CD4-positive, alpha-beta T cell (primary cell): ENCODE measurements around the gene DLG1. TPM values are rescaled to one million over a fixed set of nuclear protein-coding genes. Genes with fewer than 3 reads are reported as not detected.

ENCODE experiments used
- ATAC-seq: fragments of 200-7000 bp; cut with Tn5 transposase; one replicate; pipeline ENCODE4 v1.10.0; 2022; ENCODE audit warnings: mild to moderate bottlenecking; ENCODE audit not compliant: poor library complexity
- CTCF ChIA-PET: fragments of 350-600 bp; sonication (Branson Sonifier 250); formaldehyde crosslinking; loops from one replicate; lab custom pipeline; 2021; ENCODE audit warnings: antibody characterized with exemption, inconsistent platforms; lab: Charles Lee
- POLR2A ChIA-PET: fragments of 350-600 bp; sonication (Branson Sonifier 250); formaldehyde crosslinking; loops from one replicate; lab custom pipeline; 2021; ENCODE audit warnings: antibody characterized with exemption, inconsistent platforms; lab: Charles Lee
- DNase-seq, 14 experiments: peaks; one replicate each; pipeline ENCODE4 v3.0.0-alpha.2; 2013 to 2020; ENCODE audit warnings: mixed read lengths in 2 of 14
- H3K27ac ChIP-seq, 2 donors: one replicate each; pipeline versions ENCODE4 v1.5.1 to v1.7.0; 2013; ENCODE audit warnings: low read length in 2 of 2, low read depth in 1 of 2, mild to moderate bottlenecking in 1 of 2
- H3K27me3 ChIP-seq, 2 experiments: 1 replicate in 1 of 2; 2 replicates in 1 of 2; pipeline versions ENCODE4 v1.6.1 to v1.7.0; 2013; ENCODE audit warnings: low read length in 2 of 2, control low read depth in 1 of 2, mild to moderate bottlenecking in 1 of 2, moderate library complexity in 1 of 2; ENCODE audit not compliant: insufficient read depth in 2 of 2, control insufficient read depth in 1 of 2
- H3K36me3 ChIP-seq: one replicate; pipeline ENCODE4 v1.6.1; 2013; ENCODE audit warnings: low read length, control low read depth; ENCODE audit not compliant: insufficient read depth
- H3K4me1 ChIP-seq: one replicate; pipeline ENCODE4 v1.6.1; 2013; ENCODE audit warnings: low read length, control low read depth; ENCODE audit not compliant: insufficient read depth
- H3K4me3 ChIP-seq: one replicate; pipeline ENCODE4 v1.5.1; 2013; ENCODE audit warnings: mild to moderate bottlenecking, low read length, moderate library complexity
- H3K9me3 ChIP-seq, 2 experiments: 1 replicate in 1 of 2; 2 replicates in 1 of 2; pipeline versions ENCODE4 v1.6.1 to v1.7.0; 2013; ENCODE audit warnings: low read length in 2 of 2, mild to moderate bottlenecking in 2 of 2, control low read depth in 1 of 2, moderate library complexity in 1 of 2; ENCODE audit not compliant: control insufficient read depth in 1 of 2, insufficient read depth in 1 of 2
- H3K27ac Mint-ChIP-seq: one replicate; pipeline ENCODE4 v1.8.0; 2020; ENCODE audit warnings: mixed read lengths
- H3K27me3 Mint-ChIP-seq: one replicate; pipeline ENCODE4 v1.8.0; 2021; ENCODE audit warnings: mixed read lengths
- H3K36me3 Mint-ChIP-seq: one replicate; pipeline ENCODE4 v1.8.0; 2021; ENCODE audit warnings: low read depth, mixed read lengths
- H3K4me1 Mint-ChIP-seq: one replicate; pipeline ENCODE4 v1.8.0; 2021; ENCODE audit warnings: low read depth, mixed read lengths
- H3K4me3 Mint-ChIP-seq: one replicate; pipeline ENCODE4 v1.8.0; 2020; ENCODE audit warnings: mild to moderate bottlenecking, mixed read lengths
- H3K9me3 Mint-ChIP-seq: one replicate; pipeline ENCODE4 v1.8.0; 2020; ENCODE audit warnings: mixed read lengths
- intact Hi-C, 2 experiments: fragments of 100-400 bp; cut with DNase I in 1 of 2; cut with micrococcal nuclease in 1 of 2; formaldehyde crosslinking; loops; one replicate each; pipeline versions ENCODE4 v1.15.1 to v1.9.0; 2023 to 2025; cut with DNase I, micrococcal nuclease
- total RNA-seq, 174 experiments: library from RNA in 2 of 174; stranded (reverse) in 2 of 174; gene quantifications; one replicate each; pipeline ENCODE4 v1.2.3 and lab custom pipeline; 2021 to 2026
- TF ChIP-seq, protein P1 (sequence below): fragments of 200-600 bp; IDR thresholded peaks from one replicate; pipeline ENCODE4 v1.8.0; 2022; ENCODE audit warnings: antibody characterized with exemption, mild to moderate bottlenecking

The DLG1 gene
- total RNA-seq, 2 experiments from 2014 or later = 86.8 to 91.8 TPM

DNA sequence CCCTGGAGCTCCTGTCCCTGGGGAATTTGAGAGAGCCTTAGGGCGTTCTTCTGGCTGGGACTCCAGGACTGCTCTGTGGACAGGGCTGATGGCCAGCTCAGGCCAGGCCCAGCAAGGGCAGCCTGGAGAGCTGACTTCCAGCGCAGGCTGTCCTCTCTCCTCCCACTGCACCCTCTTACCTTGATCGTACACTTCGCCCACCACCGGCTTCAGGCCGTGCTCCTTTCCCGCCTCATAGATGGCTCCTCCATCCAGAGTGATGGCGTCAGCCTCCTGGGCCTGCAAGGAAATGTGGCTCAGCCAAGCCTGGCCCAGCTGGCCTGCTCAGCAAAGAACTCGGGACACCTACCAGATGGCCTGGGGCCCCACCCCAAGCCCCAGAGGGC lies 271.9 kb downstream of the DLG1 start:
- POLR2A ChIA-PET = no interaction called here
- intact Hi-C loops = no loop called here
- CTCF ChIA-PET = no interaction called here
- Mint-ChIP-seq H3K36me3 (no peaks in the 10 kb centered on the region), H3K27ac (no peak overlapping the region), H3K4me3 (no peak overlapping the region), H3K4me1 (no peaks in the 10 kb centered on the region), H3K27me3 (no peaks in the 10 kb centered on the region), H3K9me3 (no peaks in the 10 kb centered on the region)
- Histone ChIP-seq H3K4me3 (no peak overlapping the region), H3K4me1 (peaks cover 29% of the 10 kb centered on the region), H3K27ac (no peak overlapping the region), H3K36me3 (no peaks in the 10 kb centered on the region), H3K9me3 (no peaks in the 10 kb centered on the region), H3K27me3 (peaks cover 0 to 2% of the 10 kb centered on the region in 2 experiments)
- DNase-seq (no peak), ATAC-seq (no peak)
- TF ChIP-seq, protein P1, sequence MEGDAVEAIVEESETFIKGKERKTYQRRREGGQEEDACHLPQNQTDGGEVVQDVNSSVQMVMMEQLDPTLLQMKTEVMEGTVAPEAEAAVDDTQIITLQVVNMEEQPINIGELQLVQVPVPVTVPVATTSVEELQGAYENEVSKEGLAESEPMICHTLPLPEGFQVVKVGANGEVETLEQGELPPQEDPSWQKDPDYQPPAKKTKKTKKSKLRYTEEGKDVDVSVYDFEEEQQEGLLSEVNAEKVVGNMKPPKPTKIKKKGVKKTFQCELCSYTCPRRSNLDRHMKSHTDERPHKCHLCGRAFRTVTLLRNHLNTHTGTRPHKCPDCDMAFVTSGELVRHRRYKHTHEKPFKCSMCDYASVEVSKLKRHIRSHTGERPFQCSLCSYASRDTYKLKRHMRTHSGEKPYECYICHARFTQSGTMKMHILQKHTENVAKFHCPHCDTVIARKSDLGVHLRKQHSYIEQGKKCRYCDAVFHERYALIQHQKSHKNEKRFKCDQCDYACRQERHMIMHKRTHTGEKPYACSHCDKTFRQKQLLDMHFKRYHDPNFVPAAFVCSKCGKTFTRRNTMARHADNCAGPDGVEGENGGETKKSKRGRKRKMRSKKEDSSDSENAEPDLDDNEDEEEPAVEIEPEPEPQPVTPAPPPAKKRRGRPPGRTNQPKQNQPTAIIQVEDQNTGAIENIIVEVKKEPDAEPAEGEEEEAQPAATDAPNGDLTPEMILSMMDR = no peak

DNA sequence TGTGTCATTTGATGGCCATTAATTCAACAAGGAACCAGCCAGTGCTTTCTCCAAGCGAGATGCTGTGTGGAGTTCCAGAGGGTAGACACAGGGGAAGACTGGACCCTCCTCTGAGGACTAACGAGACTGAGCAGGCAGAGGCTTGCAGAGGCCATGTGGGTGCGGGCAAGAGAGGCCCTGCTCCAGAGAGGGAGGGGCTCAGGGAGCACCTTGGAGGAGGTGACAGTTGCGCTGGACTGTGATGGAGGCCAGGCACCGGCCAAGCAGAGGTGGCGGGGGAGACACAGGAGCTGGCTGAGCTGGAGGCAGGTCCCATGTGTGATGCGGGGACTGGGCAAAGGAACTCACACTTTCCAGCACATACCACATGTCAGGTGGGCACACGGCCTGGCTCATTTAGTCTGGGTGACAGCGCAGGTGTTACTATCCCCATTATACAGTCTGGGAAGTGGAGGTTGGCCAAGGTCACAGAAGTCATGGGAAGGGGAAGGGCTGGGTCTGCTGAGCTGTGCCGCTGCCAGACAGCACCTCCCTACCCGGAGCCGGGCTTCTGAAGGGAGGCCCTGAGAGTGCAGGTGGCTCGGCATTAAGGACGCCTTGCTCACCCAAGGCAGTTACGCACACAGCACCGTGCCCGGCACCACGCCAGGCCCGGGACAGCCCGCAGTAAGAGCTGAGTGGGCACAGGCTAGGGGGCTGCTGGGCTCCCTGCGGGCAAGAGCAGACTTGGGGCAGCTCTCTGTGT lies 272.5 kb downstream of the DLG1 start:
- peaks cover 26% of the 10 kb centered on the region for H3K4me1 ChIP-seq
- POLR2A ChIA-PET = no interaction called here
- no peak for DNase-seq
- no peak overlapping the region for H3K4me3 Mint-ChIP-seq
- H3K27me3 Mint-ChIP-seq = no peaks in the 10 kb centered on the region
- H3K9me3 ChIP-seq = no peaks in the 10 kb centered on the region
- no peaks in the 10 kb centered on the region for H3K4me1 Mint-ChIP-seq
- no peaks in the 10 kb centered on the region for H3K9me3 Mint-ChIP-seq
- TF ChIP-seq, protein P1 = no peak
- H3K27me3 ChIP-seq = peaks cover 0 to 2% of the 10 kb centered on the region in 2 experiments
- intact Hi-C loops = no loop called here
- ATAC-seq = no peak
- no peaks in the 10 kb centered on the region for H3K36me3 ChIP-seq
- H3K36me3 Mint-ChIP-seq = no peaks in the 10 kb centered on the region
- CTCF ChIA-PET = no interaction called here
- no peak overlapping the region for H3K4me3 ChIP-seq
- H3K27ac Mint-ChIP-seq = no peak overlapping the region
- H3K27ac ChIP-seq = no peak overlapping the region

DNA sequence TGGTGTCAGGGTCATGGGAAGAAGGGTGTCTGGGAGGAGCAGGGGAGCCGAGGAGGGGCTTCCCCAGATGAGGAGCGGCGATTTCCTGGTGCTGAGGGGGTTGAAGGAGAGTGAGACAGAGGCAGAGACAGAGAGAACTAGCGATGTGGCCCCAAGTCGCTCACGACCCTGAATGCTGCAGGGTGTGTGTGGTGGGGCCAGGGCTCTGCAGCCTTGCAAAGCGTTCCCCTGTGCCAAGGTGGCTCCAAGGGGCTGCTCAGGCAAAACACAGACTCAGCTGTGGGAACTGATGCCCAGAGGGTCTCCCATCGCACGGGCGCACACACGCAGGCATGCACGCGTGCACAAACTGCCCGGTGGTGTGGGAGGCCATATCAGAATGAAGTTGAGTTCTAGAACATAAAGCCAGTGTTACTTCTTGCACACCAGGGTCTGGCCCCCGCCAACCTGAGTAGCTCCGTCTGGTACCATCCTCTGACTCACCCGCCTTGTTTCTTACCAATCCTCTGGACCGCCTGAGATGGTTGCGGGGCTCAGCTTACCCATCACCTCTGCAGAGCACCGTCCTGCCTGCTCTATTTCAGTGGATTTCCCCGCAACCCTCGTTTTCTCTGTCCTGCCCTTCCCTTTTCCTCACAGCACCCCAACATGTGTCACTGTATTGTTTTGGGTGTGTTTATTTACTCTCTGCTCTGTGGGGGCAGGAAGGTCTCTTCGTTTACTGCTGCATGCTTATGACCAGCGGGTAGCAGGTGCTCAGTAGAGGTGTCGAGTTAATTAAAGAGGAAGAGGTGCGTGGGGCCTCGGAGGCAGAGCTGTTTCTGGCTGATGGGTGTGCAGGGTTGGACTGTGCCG lies 273.3 kb downstream of the DLG1 start:
- TF ChIP-seq, protein P1 = no peak
- Mint-ChIP-seq H3K9me3 (no peaks in the 10 kb centered on the region), H3K27me3 (no peaks in the 10 kb centered on the region), H3K4me1 (no peaks in the 10 kb centered on the region), H3K4me3 (no peak overlapping the region), H3K27ac (no peak overlapping the region), H3K36me3 (no peaks in the 10 kb centered on the region)
- POLR2A ChIA-PET = no interaction called here
- H3K4me1 ChIP-seq = peaks cover 25% of the 10 kb centered on the region
- intact Hi-C loops = no loop called here
- no peak overlapping the region for H3K4me3 ChIP-seq
- no peaks in the 10 kb centered on the region for H3K9me3 ChIP-seq
- ATAC-seq (no peak), DNase-seq (no peak)
- CTCF ChIA-PET = no interaction called here
- no peaks in the 10 kb centered on the region for H3K36me3 ChIP-seq
- H3K27ac ChIP-seq = no peak overlapping the region
- H3K27me3 ChIP-seq = peaks cover 0 to 2% of the 10 kb centered on the region in 2 experiments
